NCI-H2029 (cell line): ENCODE data around the gene ABI3BP.

Experiments
- DNase-seq: peaks from one replicate; lab custom pipeline; 2025; lab: John Stamatoyannopoulos, UW

Gene ABI3BP

DNA sequence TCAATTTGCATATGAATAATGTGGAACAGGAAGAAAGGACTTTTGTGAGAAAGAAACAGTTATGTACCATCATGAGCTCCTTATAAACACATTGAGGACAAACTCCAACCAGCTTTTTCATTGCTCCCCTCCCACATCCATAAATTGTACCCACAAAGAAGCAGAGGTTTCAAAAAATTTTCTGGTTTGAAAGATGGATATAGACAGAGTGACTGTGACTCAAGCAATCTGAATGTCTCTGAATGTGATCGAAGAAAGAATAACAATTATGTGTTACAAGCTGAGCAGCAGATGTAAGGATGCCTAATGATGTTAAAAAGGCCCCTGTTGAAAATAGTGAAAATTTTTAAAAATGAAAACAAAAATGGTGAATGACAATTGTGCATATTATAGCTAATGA, 156.6 kb downstream of the ABI3BP start:
- no peak for DNase-seq

DNA sequence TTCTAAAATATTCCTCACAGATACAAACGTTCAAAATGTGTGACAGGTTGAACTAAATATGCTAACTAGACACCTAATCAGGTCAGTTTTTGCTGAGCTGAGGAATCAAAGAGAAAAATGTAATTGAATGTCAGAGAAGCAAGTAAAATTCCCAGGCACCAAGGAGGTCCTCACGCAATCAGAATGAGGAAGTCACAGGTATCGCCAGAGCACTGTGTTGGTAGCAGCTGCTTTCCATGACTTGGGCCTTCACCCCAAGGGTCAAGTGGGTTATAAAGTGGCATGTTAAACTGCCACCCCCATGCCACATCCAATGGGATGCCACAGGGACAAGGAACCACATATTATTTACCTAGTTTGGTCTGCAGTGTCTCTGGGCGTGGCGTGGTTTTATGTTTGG, 158.9 kb downstream of the ABI3BP start:
- DNase-seq: no peak

DNA sequence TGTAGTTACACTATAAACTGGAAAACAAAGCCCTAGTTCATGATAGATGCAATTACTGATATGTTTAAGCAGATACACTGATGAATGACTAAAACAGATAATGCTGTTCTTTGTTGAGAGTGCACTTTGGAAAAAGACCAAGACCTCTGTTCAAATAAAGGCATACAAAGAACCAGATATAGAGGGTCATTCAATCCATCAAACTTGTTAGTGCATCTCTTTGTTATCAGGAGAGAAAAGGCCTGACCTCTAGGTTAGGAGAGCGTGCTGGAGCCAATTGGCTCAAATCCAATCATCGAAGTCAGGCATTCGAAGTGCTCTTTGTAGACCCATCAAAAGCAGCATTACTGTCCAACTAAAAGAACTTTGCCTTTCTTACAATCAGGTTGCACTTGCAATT, 159.7 kb downstream of the ABI3BP start:
- peak; percentile 36 for DNase-seq

DNA sequence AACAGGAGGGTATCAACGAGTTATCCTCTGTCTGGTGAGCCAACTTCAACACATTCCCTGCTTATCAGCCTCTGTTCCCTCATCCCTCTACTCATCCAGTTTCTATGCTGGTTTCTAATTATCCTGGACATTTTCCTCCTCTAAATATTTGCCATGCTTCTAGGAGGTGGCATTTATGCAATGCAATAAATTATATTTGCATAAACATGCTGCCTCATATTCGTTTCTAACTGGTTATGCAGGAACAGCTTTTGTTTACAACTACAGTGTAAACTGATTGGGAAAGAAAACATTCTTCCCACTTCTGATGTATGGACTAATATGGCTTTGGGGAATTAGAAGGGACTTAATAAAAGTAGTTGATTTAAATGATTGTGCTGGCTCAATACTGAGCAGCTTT, 161.6 kb downstream of the ABI3BP start:
- DNase-seq: no peak

DNA sequence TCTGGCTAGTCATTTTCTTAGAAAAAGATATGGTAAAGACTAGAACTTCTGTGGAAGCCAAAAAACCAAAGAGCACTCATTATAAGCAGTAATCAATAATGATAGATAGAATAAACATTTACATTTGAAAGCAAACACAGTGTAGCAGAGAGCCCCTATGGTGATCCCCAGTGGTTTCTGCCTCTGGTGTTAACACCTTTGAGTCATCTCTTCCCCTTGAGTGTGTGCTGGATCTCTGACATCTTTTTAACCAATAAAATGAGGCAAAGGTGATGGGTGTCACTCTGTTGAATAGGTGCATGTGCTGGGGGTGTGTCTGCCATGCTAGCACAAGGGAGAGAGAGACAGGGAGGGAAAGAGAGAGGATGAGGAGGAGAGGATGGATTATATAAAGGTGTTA, 162.3 kb downstream of the ABI3BP start:
- no peak for DNase-seq

DNA sequence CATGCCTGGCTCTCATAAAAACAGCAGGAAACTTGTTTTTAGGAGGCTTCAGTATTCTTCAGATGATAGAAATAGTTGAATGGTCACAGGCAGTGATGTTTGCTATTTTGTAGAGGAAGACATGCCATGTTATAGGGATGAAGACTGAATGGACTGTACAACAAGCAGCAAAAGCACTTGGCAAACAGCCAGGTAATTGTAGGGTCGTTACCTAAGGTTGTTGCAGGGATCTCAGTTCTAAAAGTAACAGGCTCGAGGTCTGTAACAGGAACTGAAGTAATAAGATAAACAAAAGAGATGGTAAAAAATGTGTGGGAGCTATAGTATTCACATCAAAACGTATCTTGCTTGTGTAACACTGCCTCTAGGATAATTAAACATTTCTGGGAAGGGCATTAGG, 167.6 kb downstream of the ABI3BP start:
- DNase-seq: no peak

DNA sequence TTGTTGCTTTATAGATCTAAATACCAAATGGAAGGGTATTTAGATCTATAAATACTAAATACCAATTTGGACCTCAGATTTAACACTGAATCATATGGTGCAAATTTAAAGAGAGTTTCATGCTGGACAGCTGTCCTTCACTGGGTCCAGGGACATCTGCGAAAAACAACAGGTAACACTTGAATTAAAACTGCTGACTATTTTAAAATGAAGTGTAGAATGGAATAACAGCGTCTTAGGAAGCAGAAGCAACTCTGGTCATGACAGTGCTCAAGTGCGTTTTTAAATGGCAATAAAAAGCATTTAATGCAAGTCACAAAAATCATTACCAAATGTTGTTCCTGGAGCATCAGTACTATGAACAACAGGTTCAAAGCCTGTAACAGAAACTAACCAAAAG, 177.6 kb downstream of the ABI3BP start:
- DNase-seq: no peak

DNA sequence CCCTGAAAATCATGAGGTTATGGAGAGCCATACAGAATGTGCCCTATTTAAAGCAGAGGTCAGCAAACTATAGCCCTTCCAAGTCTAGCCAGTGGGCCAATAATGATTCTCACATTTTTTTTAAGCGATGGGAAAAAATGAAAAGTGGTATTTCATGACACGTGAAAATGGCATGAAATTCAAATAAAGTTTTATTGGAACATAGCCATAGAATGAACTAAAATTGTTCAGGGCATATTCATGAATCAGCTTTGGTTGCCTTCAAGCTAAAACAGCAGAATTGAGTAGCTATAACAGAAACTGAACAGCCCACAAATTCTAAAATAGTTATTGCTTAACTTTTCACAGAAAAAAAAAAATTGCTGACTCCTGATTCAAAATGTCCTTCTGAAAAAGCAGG, 179.4 kb downstream of the ABI3BP start:
- no peak for DNase-seq

DNA sequence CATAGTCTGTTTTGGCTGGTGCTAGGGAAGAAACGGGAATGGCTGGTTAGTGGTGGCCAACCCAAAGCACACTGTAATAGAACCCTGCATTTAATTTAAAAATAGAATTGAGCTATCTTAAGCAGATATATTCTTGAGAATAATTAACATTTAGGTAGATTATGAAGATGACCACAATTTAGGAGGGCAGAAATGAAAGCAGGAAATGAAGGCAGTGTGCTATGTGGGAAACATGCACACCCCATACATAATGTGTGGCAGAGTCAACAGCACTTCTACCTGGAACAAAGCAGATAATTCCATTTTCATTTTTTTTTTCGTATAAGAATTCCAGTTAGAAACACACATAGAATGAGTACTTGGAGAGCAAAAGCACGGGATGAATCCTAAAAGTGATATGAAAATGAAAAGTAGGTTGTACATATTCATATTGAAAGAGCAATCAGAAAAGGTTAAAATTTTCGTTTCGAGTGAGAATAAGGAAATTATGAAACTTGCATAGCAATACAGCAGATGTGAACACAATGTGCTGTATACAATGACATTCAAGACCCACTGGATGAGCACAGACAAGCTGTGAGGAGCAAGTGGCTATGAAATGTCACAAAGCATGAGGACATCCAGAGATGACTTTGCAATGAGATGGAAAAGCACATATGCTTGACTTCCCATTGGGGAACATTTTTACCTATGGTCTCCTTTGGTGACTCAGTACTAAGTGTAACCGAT, 181.3 kb downstream of the ABI3BP start:
- DNase-seq: no peak

DNA sequence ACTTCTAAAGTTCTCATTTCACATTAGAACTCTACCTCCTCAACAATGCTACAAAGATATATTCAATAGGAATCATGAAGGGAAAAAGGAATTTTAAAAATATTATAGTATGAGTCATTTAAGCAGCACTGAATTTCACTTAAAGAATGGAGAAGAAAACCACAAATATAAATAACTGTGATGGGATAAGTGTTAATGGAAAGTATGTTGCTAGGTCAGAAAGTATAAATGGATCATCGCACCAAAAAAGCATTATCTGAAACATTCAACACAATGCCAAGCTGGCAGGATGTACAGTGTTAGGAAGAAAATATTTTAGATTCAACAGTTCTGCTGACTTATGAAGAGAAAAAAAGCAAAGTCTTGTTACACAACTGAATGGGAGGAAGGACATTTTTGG, 182.6 kb downstream of the ABI3BP start:
- DNase-seq: no peak

DNA sequence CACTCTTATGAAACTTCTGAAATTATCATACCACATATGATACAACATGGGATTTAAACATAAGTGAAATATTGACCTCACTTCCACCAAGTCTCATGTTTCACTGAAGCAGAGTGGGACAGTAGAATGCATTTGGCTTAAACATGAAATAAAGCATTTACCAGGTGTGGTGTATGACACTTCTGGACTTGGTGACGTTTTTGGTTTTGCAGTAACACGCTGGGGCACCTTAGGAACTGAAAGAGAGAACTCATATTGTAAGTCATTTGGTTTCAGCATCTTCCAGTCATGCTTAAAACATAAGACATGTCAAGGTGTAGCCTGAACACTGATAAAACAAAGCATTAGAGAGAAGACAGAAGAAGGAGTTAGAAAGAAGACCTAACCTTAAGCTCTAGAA, 188.6 kb downstream of the ABI3BP start:
- no peak for DNase-seq

DNA sequence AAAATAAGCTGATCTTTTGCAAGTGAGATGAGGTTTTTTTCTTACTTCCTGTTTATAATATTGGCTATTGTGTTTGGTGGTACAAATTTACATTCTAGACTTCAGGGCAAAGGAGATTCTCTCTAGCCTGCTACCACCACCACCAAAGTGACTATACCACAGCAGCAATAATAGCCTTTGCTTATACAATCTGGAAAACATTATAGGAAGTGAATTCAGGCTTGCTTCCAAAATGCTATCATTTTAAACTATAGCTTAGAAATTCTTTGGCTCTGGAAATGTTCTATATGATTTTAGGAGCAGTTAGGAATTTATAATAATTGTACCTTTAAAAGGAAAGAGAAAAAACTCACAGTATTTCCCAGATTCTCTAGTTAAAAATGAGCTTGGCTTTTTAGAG, 189.5 kb downstream of the ABI3BP start:
- DNase-seq: no peak

DNA sequence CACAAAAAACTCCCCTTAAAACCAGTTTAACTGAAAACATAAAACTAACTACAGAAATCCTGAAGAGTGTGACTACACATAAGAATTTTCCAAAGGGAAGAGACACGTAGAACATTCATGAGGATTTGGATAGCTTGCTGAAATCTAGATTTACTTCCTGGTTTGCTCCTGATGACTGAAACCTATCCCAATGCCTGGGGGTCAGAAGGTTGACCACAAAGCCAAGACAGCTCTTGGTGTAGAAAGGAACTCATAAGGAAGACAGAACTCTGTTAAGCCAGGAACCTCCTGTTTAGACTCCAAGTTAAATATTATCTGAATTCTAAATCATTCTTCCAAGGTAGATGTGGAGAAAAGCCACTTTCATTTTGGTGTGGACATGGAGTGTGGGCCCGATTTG, 191.1 kb downstream of the ABI3BP start:
- no peak for DNase-seq

DNA sequence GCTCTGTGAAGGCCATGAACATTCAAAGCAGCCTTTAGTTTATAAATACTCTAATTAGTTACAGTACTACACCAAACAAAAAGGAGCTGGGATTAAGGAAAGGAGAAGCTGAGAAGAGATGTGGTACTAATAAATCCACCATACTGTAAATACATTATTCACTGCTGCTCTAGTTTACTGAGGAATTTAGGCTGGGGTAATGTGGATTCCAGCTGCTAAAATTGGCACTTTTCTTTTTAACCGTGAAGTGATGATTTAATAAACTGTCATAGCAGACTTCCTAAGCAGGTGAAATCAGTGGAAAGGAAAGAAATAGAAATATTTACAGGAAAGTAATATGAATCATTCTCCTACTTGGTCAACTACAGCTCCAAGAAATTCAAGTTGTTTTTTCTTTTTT, 195.2 kb downstream of the ABI3BP start:
- DNase-seq: no peak

DNA sequence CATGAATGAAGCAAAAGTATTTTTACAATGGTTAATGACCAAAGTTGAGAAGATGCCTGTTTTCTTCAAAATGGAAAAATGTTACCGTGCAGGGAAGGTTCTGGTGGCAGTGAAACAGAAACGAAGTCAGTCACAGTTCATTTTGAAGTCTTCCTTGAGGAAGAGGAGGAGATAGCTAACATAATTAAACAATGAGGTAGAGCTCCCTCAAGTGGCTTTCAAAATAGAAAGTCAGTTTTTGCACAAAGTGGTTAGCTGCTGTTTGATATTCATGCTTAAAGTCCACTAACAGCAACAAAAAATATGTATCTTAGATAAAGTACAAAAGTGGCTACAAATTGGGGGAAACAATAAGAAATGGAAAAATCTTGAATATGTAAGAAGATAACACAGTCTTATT, 196.7 kb downstream of the ABI3BP start:
- DNase-seq: no peak

DNA sequence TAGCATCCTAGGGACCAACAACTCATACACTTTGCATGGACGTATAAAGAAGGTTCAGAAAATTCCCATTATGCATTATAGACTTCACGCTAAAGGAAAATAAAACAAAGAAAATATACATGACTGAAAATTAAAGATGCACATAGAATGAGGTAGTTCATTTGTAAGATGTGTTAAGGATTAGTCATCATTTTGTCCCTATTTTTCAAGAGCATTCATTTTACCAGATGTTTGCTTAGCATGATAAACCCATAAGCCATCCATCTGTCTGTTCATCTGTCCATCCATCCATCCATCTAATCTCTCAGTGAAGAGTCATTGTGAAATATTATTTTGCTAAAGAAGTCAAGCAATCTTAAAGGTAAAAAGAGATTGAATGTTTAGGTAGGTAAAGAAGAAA, 203.6 kb downstream of the ABI3BP start:
- no peak for DNase-seq

DNA sequence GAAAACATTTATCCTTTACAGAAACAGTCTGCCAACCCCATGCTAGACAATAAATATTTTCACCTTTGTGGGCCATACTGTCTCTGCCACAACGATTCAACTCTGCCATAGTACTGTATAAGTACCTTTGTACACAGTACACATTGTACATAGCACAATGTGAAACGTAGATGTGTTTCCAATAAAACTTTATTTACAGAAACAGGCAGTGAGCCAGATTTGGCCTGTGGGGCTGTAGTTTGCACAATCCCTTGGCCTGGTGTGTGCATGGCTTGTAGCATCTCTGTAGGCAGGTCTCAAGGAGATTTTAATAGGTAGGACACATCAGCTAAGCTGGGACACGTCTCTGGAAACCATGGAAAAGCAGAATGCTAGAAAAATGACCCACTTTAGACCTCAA, 209.6 kb downstream of the ABI3BP start:
- no peak for DNase-seq

DNA sequence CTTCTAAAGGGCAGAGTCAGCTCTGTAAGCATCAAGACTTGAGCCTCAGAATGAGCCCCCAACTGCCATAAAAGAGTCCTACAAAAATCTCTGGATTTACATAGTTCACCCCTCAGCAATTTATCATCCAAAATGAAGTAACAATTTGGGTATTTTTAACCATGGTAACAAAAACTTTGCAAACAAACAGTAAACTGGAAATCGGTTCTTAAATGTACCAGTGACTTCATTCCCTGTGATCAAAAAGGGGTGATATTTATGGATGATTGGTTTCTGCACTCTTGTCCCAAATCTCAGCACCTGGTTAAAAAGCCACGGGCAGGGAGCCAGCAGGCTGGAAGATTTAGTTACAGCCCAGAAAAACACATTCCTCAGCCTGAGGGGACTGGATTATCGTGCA, 210.3 kb downstream of the ABI3BP start:
- no peak for DNase-seq

DNA sequence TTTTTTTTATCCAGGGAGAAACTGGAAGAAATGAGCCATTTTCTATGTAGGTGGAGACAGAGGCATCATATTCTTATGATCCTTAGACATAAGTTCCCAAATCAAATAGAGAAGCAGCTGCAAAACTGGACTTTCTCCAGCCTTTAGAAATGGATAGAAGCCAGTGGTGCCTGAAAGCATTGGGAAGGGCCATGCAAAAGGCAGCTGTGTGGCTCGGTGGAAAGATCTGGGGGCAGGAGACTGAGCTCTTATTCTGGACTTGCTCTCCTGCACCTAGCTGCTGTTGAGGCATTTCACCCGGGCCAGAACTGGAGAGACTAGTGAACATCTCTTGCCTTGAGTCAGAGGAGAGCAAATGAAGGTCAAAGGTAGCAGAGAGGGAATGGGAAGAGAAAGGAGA, 210.9 kb downstream of the ABI3BP start:
- DNase-seq: no peak

DNA sequence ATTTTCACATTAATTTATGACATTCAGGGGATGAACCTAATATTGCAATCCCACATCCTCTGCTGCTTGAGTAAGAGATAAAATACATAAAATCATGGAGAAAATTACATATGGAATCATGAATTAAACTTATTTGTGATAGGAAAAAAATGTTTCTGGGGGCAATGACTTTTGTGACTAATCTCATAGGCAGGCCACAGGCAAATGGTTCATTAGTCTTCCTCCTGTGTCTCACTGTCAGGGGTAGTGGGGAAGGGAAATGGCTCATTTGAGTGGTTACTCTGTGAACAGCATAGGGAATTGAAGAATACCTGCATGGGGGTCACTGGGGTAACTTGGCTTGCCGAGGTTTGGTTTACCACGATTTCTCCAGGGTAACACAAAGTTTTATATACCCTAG, 211.9 kb downstream of the ABI3BP start:
- DNase-seq: no peak

DNA sequence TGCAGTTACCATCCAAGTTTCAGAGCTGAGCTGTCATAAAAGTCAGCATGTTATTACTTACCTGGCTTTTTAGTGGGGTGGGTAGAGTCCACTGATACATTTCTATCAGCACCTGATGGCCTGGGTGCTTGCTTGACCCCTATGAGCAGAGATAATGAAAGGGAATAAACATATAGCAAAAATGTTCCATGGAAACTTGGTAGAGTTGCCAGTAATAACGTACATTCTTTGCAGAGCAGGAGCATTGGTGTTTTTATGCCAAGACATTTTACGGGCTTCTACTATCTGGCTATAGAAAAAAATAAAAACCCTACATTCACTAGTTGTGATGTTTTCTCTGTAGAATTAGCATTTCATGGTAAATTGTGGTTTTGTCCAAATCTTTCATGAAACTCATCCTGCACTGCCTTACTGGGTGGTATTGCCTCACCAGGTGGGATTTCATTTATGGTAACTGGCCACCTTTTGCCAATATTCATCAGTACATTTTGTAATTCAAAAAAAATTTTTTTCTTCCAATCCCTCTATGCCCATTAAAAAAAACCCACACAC, 213.1 kb downstream of the ABI3BP start:
- DNase-seq: no peak

DNA sequence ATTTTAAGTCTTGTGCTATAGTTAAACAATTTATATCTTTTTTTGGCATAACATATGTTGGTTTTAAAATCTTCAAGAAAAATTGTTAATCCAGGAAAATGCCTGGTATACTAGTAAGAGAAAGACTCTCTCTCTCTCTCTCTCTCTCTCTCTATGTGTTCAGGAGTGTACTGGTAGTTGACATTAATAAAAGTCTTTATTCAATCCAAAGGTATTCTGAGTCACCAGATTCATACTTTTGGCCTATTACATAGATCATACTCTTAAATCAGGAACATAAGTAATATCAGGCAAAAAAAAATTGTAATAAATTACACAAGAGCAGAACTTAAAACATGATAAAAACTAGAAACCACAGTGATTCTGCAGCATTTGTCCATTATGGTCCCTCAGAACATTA, 213.7 kb downstream of the ABI3BP start:
- no peak for DNase-seq

DNA sequence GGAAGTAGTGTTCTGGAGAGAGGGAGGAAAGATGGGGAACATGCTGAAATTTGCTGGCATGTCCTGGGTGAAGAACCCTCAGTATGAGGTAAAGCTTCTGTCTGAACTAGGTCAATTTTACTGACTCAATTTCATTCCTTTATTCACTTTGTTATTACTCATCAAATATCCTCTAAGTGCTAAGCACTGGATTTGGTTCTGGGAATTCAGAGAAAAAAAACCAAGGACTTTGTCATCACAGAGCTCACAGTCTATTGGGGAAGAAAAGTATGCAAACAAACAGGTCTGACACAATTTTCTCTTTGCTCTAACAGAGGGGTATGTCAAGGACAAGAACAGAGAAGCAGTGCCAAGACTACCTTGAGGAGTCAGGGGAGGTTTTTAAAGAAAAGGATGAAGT, 215.9 kb downstream of the ABI3BP start:
- no peak for DNase-seq

DNA sequence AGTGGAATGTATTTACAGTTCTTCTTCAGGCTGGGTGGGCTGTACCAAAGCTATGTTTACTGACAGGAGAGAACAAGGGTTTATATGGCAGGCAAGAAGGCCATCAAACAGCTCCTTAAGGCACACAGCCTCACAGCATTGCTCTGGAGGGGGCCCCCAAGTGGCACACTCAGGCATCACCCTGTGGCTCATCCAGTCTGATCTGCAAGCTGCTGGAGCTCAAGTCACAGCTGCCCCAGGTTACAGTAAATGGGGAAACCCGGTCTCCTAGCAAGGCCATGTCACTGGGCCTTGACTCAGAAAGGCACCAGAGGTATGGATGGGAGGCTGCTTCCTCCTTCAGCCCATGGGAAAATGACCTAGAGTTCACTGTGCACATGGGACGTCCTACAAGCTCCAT, 216.5 kb downstream of the ABI3BP start:
- no peak for DNase-seq
